ENCODE results near the gene CCDC197. TPM values are rescaled to one million over a fixed set of nuclear protein-coding genes. Genes with fewer than 3 reads are reported as not detected.

CCDC197 gene
- total and polyA plus RNA-seq, 4 donors = 0.60 TPM; not detected in 3

DNA sequence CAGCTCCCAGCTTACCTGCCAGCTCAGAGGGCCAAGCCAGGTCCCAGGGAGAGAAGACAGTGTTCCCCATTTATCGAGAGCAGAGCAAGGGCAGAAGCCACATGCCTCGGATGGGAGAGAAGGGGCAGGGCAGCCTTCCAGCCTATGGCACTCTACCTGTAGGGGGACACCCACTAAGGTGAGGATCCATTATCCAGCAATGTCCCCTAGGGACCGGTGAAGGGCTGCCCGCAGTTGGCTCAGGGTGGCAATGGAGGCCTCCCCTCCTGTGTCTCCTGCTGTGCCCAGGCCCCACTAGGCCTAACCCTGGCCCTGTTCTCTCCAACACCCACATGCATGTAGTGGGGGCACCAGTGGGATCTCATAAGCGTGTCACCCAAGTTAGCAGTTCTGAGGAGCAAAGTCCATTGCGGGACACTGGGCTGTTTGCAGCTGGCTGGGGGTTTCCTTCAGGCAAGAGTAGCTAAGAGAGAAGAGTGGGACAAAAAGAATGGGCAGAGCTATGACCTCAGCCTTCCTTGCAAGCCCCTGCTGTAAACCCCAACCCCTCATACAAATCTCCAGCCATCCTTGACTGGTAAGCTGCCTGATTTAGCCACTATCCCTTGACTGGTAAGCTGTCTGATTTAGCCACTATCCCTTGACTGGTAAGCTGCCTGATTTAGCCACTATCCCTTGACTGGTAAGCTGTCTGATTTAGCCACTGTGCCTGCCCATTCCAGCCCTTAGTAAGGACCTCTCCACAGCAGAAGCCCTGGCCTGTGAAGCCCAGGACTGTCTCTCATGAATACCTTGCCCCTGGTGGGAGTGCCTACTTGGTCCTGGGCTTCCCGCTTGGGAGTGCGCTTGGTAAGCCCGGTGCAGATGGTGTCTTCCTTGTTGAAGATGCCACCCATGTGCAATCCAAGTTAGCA lies 15.5 kb upstream of the CCDC197 start:
- Histone ChIP-seq H3K27me3 (ENCODE audit: control insufficient read depth in 1 of 2, insufficient read depth in 2 of 2, low read length in 1 of 2) (no peaks in the 10 kb centered on the region), H3K27ac (ENCODE audit: low read depth in 1 of 2, low read length in 2 of 2) (peak overlapping the region; percentile 49 to 69), H3K4me3 (ENCODE audit: low read length in 2 of 2) (no peak overlapping the region), H3K36me3 (ENCODE audit: control insufficient read depth in 1 of 2, insufficient read depth in 2 of 2, low read length in 1 of 2) (no peaks in the 10 kb centered on the region), H3K4me1 (ENCODE audit: control insufficient read depth in 1 of 2, insufficient read depth in 2 of 2, low read length in 2 of 2) (peaks cover 0 to 7% of the 10 kb centered on the region in 2 donors), H3K9me3 (ENCODE audit: control insufficient read depth, low read length) (no peaks in the 10 kb centered on the region)
- ATAC-seq (ENCODE audit: low FRiP score) (no peak), DNase-seq (no peak)
- intact Hi-C loops (cut with DNase I) = no loop called here
- 93 to 95% methylated on average over 9 of the region's 9 CpGs for WGBS, 2 donors

DNA sequence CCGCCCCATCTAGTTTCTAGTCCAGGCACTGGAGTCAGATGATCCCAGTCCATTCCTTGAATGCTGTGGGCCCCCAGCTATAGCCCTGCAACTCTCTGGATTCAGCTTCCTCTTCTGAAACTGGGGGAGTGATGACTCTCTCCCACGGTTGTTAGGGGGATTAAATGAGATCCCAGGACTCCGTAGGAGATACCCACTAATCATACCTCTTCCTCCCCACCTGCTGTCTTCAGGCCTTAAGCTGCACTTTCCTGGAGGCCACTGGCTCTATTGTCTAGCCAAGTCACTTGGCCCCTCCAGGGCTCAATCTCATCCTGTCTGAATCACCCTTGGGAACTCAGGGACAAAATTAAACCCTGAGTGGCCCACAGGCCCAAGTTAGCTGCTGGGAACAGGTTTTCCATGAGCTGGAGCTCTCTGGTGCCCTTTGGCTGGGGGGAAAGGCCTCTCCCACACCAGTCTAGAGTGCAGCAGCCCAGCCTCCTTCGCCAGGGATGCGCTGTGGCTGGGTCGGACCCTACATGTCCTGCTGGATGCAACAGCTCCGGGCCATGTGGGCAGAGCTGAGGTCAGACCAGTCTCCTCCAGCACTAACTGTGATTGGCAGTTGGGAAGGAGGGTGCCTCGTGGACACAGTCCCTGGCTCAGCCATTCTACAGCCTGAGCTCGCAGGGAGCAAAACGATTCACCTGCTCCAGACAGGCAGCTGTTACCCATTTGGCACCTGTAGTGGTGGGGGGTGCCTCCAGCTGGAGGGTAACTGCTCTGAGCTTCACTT lies 14.7 kb upstream of the CCDC197 start:
- intact Hi-C loops (cut with DNase I) = no loop called here
- no peaks in the 10 kb centered on the region for H3K36me3 ChIP-seq (ENCODE audit: control insufficient read depth in 1 of 2, insufficient read depth in 2 of 2, low read length in 1 of 2)
- no peak for ATAC-seq (ENCODE audit: low FRiP score)
- H3K27ac ChIP-seq (ENCODE audit: low read depth in 1 of 2, low read length in 2 of 2) = peak overlapping the region in 1 of 2 donors; percentile 49
- H3K27me3 ChIP-seq (ENCODE audit: control insufficient read depth in 1 of 2, insufficient read depth in 2 of 2, low read length in 1 of 2) = no peaks in the 10 kb centered on the region
- H3K4me1 ChIP-seq (ENCODE audit: control insufficient read depth in 1 of 2, insufficient read depth in 2 of 2, low read length in 2 of 2) = peaks cover 0 to 7% of the 10 kb centered on the region in 2 donors
- WGBS, 2 donors = 80 to 85% methylated on average over 10 of the region's 10 CpGs
- no peak overlapping the region for H3K4me3 ChIP-seq (ENCODE audit: low read length in 2 of 2)
- DNase-seq = no peak
- H3K9me3 ChIP-seq (ENCODE audit: control insufficient read depth, low read length) = no peaks in the 10 kb centered on the region

DNA sequence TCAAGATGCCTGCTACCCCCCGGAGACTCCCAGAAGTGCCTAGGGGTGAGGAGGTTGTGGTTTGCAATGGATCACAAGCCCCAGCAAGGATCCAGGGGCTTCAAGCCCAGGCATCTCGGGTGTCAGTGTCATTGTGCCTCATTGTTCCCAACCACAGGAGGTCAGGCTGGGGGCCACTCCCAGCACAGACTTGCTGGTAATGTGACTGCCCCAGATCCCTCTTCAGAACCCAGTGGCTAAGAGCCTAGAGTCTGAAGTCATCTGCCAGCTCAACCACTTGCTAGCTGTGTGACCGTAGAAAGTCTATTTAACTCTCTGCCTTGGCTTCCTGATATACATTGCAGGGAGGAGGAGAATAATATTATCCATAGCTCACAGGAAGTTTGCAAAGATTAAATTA lies 13.0 kb upstream of the CCDC197 start:
- Histone ChIP-seq H3K9me3 (ENCODE audit: control insufficient read depth, low read length) (no peaks in the 10 kb centered on the region), H3K4me3 (ENCODE audit: low read length in 2 of 2) (no peak overlapping the region), H3K4me1 (ENCODE audit: control insufficient read depth in 1 of 2, insufficient read depth in 2 of 2, low read length in 2 of 2) (peaks cover 0 to 7% of the 10 kb centered on the region in 2 donors), H3K27me3 (ENCODE audit: control insufficient read depth in 1 of 2, insufficient read depth in 2 of 2, low read length in 1 of 2) (no peaks in the 10 kb centered on the region), H3K27ac (ENCODE audit: low read depth in 1 of 2, low read length in 2 of 2) (no peak overlapping the region), H3K36me3 (ENCODE audit: control insufficient read depth in 1 of 2, insufficient read depth in 2 of 2, low read length in 1 of 2) (no peaks in the 10 kb centered on the region)
- intact Hi-C loops (cut with DNase I) = no loop called here
- no peak for ATAC-seq (ENCODE audit: low FRiP score)
- DNase-seq = no peak
- 72 to 78% methylated on average over 3 of the region's 3 CpGs for WGBS, 2 donors

DNA sequence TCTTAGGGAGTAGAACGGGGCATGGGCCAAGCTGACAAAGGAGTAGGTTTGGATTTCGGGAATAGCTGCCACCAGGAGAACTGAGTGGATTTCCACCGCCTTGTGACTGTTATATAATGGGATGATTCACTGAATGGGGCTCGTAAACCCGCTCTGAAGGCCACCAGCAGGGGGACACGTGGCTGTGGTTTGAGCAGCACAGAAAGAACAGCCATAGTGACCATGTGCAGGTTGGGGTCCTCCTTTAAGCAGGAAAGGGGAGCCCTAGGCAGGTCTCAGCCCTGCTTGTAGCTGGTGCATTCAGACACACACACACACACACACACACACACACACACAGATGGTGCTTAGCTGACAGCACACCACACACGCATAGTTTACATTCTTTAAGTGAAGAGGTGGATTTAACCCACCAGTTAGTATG lies 12.1 kb upstream of the CCDC197 start:
- Histone ChIP-seq H3K4me3 (ENCODE audit: low read length in 2 of 2) (no peak overlapping the region), H3K27ac (ENCODE audit: low read depth in 1 of 2, low read length in 2 of 2) (peak overlapping the region in 1 of 2 donors; percentile 38), H3K27me3 (ENCODE audit: control insufficient read depth in 1 of 2, insufficient read depth in 2 of 2, low read length in 1 of 2) (no peaks in the 10 kb centered on the region), H3K9me3 (ENCODE audit: control insufficient read depth, low read length) (no peaks in the 10 kb centered on the region), H3K36me3 (ENCODE audit: control insufficient read depth in 1 of 2, insufficient read depth in 2 of 2, low read length in 1 of 2) (no peaks in the 10 kb centered on the region), H3K4me1 (ENCODE audit: control insufficient read depth in 1 of 2, insufficient read depth in 2 of 2, low read length in 2 of 2) (peaks cover 0 to 7% of the 10 kb centered on the region in 2 donors)
- DNase-seq (no peak), ATAC-seq (ENCODE audit: low FRiP score) (no peak)
- WGBS, 2 donors = 36 to 42% methylated on average over 7 of the region's 7 CpGs
- intact Hi-C loops (cut with DNase I) = no loop called here

DNA sequence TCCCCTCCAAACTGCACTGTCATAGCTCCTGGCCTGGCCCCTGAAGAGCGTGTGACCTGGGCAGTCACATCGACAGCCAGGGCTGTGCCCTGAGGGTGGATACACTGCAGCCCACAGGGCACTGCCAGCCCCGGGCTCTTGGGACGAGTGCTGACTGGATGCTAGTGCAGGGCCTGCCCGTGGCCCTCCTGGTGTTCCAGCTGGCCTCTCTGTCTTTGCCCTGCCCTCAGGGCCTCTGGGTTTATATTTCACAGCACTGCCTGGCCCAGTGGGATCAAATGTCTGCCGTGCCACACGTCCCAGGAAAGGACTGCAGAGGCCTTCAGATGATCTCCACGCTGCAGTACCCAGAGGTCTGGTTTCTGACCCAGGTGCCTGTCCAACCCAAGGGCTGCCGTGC lies 10.1 kb upstream of the CCDC197 start:
- WGBS, 2 donors = 29 to 38% methylated on average over 9 of the region's 9 CpGs
- Histone ChIP-seq H3K4me1 (ENCODE audit: control insufficient read depth in 1 of 2, insufficient read depth in 2 of 2, low read length in 2 of 2) (no peaks in the 10 kb centered on the region), H3K27ac (ENCODE audit: low read depth in 1 of 2, low read length in 2 of 2) (no peak overlapping the region), H3K4me3 (ENCODE audit: low read length in 2 of 2) (no peak overlapping the region), H3K27me3 (ENCODE audit: control insufficient read depth in 1 of 2, insufficient read depth in 2 of 2, low read length in 1 of 2) (no peaks in the 10 kb centered on the region), H3K9me3 (ENCODE audit: control insufficient read depth, low read length) (no peaks in the 10 kb centered on the region), H3K36me3 (ENCODE audit: control insufficient read depth in 1 of 2, insufficient read depth in 2 of 2, low read length in 1 of 2) (no peaks in the 10 kb centered on the region)
- intact Hi-C loops (cut with DNase I) = no loop called here
- no peak for DNase-seq
- no peak for ATAC-seq (ENCODE audit: low FRiP score)

DNA sequence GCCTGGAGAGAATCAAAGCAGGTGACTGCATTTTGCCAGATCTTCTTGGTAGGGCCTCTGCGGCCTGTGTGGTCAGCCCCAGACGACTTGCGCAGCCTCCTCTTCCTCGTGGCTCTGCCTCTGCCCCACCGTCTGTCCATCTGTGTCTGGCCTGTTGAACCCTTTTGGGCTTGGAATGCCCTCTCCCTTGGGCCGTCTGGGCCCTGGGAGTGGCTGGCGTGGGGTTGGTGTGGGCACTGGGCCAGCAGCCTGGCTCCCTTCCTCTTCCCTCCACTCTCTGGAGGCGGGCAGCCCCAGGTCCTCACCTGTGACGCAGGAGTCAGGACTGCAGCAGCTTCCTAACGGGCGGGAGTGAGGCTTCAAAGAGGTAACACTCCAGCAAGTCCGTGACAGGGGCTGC lies 9.7 kb upstream of the CCDC197 start:
- H3K4me1 ChIP-seq (ENCODE audit: control insufficient read depth in 1 of 2, insufficient read depth in 2 of 2, low read length in 2 of 2) = no peaks in the 10 kb centered on the region
- DNase-seq (no peak), ATAC-seq (ENCODE audit: low FRiP score) (no peak)
- H3K9me3 ChIP-seq (ENCODE audit: control insufficient read depth, low read length) = no peaks in the 10 kb centered on the region
- H3K27me3 ChIP-seq (ENCODE audit: control insufficient read depth in 1 of 2, insufficient read depth in 2 of 2, low read length in 1 of 2) = no peaks in the 10 kb centered on the region
- H3K4me3 ChIP-seq (ENCODE audit: low read length in 2 of 2) = no peak overlapping the region
- intact Hi-C loops (cut with DNase I) = no loop called here
- H3K27ac ChIP-seq (ENCODE audit: low read depth in 1 of 2, low read length in 2 of 2) = no peak overlapping the region
- WGBS, 2 donors = 38 to 39% methylated on average over 12 of the region's 12 CpGs
- no peaks in the 10 kb centered on the region for H3K36me3 ChIP-seq (ENCODE audit: control insufficient read depth in 1 of 2, insufficient read depth in 2 of 2, low read length in 1 of 2)

DNA sequence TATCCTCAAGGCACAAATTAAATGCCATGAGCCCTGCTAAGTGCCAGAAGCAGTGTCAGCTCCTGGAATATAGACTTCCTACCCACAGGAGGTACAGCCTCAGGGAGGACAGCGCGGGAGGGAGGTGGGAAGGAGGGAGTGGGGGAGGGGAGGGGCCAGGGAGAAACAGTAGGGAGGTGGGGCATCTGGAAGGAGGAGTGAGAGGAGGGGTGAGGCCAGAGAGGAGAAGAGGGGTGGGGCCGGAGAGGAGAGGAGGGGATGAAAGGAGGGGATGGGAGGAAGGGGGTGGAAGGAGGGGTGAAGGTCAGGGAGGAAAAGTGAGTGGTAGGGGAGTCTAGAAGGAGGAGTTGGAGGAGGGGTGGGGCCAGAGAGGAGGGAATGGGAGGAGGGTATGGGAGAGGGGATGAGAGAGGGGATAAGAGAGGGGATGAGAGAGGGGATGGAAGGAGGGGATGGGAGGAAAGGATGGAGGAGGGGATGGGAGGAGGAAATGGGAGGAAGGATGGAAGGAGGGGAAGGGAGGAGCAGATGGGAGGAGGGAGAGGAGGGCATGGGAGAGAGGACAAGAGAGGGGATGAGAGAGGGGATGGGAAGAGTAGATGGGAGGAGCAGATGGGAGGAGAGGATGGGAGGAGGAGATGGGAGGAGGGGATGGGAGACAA lies 9.2 kb upstream of the CCDC197 start:
- H3K27me3 ChIP-seq (ENCODE audit: control insufficient read depth in 1 of 2, insufficient read depth in 2 of 2, low read length in 1 of 2) = no peaks in the 10 kb centered on the region
- H3K27ac ChIP-seq (ENCODE audit: low read depth in 1 of 2, low read length in 2 of 2) = no peak overlapping the region
- H3K9me3 ChIP-seq (ENCODE audit: control insufficient read depth, low read length) = no peaks in the 10 kb centered on the region
- no peaks in the 10 kb centered on the region for H3K36me3 ChIP-seq (ENCODE audit: control insufficient read depth in 1 of 2, insufficient read depth in 2 of 2, low read length in 1 of 2)
- 70% methylated on average over 3 of the region's 3 CpGs for WGBS, 2 donors
- no peak for DNase-seq
- H3K4me1 ChIP-seq (ENCODE audit: control insufficient read depth in 1 of 2, insufficient read depth in 2 of 2, low read length in 2 of 2) = no peaks in the 10 kb centered on the region
- intact Hi-C loops (cut with DNase I) = no loop called here
- no peak overlapping the region for H3K4me3 ChIP-seq (ENCODE audit: low read length in 2 of 2)
- ATAC-seq (ENCODE audit: low FRiP score) = no peak

DNA sequence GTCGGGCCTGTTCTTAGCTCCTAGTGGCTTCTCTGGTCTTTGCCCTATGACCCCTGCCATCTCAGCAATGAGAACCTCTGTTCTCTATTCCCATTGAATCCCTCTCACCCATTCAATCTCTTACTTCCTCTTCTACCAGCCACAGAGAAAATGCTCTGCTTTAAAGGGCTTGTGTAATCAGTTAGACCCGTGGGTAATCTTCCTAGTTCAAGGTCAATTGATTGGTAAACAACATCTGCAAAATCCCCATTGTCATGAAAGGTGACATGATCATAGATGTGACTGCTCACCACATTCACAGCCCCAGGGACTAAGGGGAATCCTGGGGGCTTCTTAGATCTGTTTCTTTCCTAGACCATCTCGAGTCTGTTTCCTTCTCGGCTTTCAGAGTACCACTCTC lies 7.2 kb upstream of the CCDC197 start:
- intact Hi-C loops (cut with DNase I) = no loop called here
- DNase-seq (no peak), ATAC-seq (ENCODE audit: low FRiP score) (no peak)
- H3K36me3 ChIP-seq (ENCODE audit: control insufficient read depth in 1 of 2, insufficient read depth in 2 of 2, low read length in 1 of 2) = no peaks in the 10 kb centered on the region
- WGBS, 2 donors = 90 to 92% methylated on average over 4 of the region's 4 CpGs
- H3K9me3 ChIP-seq (ENCODE audit: control insufficient read depth, low read length) = no peaks in the 10 kb centered on the region
- H3K4me1 ChIP-seq (ENCODE audit: control insufficient read depth in 1 of 2, insufficient read depth in 2 of 2, low read length in 2 of 2) = no peaks in the 10 kb centered on the region
- H3K27me3 ChIP-seq (ENCODE audit: control insufficient read depth in 1 of 2, insufficient read depth in 2 of 2, low read length in 1 of 2) = no peaks in the 10 kb centered on the region
- no peak overlapping the region for H3K4me3 ChIP-seq (ENCODE audit: low read length in 2 of 2)
- H3K27ac ChIP-seq (ENCODE audit: low read depth in 1 of 2, low read length in 2 of 2) = no peak overlapping the region

All from aorta (tissue), 5 donors.